PC-3 (cell line): ENCODE results near the gene MAB21L4. TPM values are rescaled to one million over a fixed set of nuclear protein-coding genes. Genes with fewer than 3 reads are reported as not detected.

Source experiments
- ATAC-seq: fragments of 200-7000 bp; cut with Tn5 transposase; 2 replicates; pipeline ENCODE4 v1.9.1; 2020; ENCODE audit warnings: mild to moderate bottlenecking, moderate library complexity
- BruUV-seq: library from RNA; stranded (reverse); fragments of 400-500 nt; replicated peaks from 2 replicates; lab custom pipeline; 2021; lab: Mats Ljungman, UMichigan
- CTCF ChIA-PET: fragments of 300-600 bp; sonication (Branson Sonifier 250); formaldehyde crosslinking; loops from one replicate; lab custom pipeline; 2022; ENCODE audit warnings: antibody characterized with exemption; lab: Charles Lee
- POLR2A ChIA-PET: fragments of 300-600 bp; sonication (Branson Sonifier 250); formaldehyde crosslinking; loops from one replicate; lab custom pipeline; 2022; ENCODE audit warnings: antibody characterized with exemption; ENCODE audit not compliant: unreplicated experiment; lab: Charles Lee
- DNase-seq: peaks from one replicate; pipeline ENCODE4 v3.0.0-alpha.2; 2015
- H2AFZ ChIP-seq: fragments of 300-600 bp; sonication (generic); 2 replicates; pipeline ENCODE4 v1.6.0; 2016; ENCODE audit warnings: antibody characterized with exemption, low read length
- H3F3A ChIP-seq: fragments of 300-600 bp; sonication (generic); one replicate; pipeline ENCODE4 v1.6.0; 2017; ENCODE audit warnings: antibody characterized with exemption, low read length, control low read depth, mild to moderate bottlenecking; ENCODE audit not compliant: unreplicated experiment
- H3K27ac ChIP-seq: fragments of 300-600 bp; sonication (generic); 2 replicates; pipeline ENCODE4 v1.5.1; 2016; ENCODE audit warnings: mild to moderate bottlenecking, low read length
- H3K27me3 ChIP-seq: fragments of 300-600 bp; sonication (generic); 2 replicates; pipeline ENCODE4 v1.6.1; 2016; ENCODE audit warnings: low read length, mixed read lengths
- H3K36me3 ChIP-seq: fragments of 300-600 bp; sonication (generic); 2 replicates; pipeline ENCODE4 v1.6.1; 2016; ENCODE audit warnings: low read depth, mixed run types, low read length, mixed read lengths
- H3K4me1 ChIP-seq: fragments of 300-600 bp; sonication (generic); 2 replicates; pipeline ENCODE4 v1.5.1; 2016; ENCODE audit warnings: low read length; ENCODE audit not compliant: insufficient read depth
- H3K4me2 ChIP-seq: fragments of 300-600 bp; sonication (generic); 2 replicates; pipeline ENCODE4 v1.6.0; 2016; ENCODE audit warnings: low read length
- H3K4me3 ChIP-seq: fragments of 300-600 bp; sonication (generic); 2 replicates; pipeline ENCODE4 v1.5.1; 2016; ENCODE audit warnings: mild to moderate bottlenecking, low read length, mixed read lengths
- H3K79me2 ChIP-seq: fragments of 300-600 bp; sonication (generic); 2 replicates; pipeline ENCODE4 v1.6.1; 2017; ENCODE audit warnings: low read length, mixed read lengths
- H3K9ac ChIP-seq: fragments of 300-600 bp; sonication (generic); 2 replicates; pipeline ENCODE4 v1.6.0; 2016; ENCODE audit warnings: mild to moderate bottlenecking, low read length
- H3K9me2 ChIP-seq: fragments of 300-600 bp; sonication (generic); replicated peaks from 2 replicates; pipeline ENCODE4 v1.6.1; 2016; ENCODE audit warnings: mixed run types, low read length, mixed read lengths
- H3K9me3 ChIP-seq: fragments of 300-600 bp; sonication (generic); 2 replicates; pipeline ENCODE4 v1.6.1; 2016; ENCODE audit warnings: low read length, mixed read lengths
- H4K20me1 ChIP-seq: fragments of 300-600 bp; sonication (generic); 2 replicates; pipeline ENCODE4 v1.6.1; 2016; ENCODE audit warnings: low read length, mixed read lengths
- CTCF ChIP-seq: fragments of 300-600 bp; sonication (generic); conservative IDR thresholded peaks from 2 replicates; pipeline ENCODE4 v1.5.1; 2017; ENCODE audit warnings: antibody characterized with exemption, low read depth, mild to moderate bottlenecking, low read length
- EZH2 ChIP-seq: fragments of 300-600 bp; sonication (generic); IDR thresholded peaks from one replicate; pipeline ENCODE4 v1.6.1; 2017; ENCODE audit warnings: antibody characterized with exemption, mild to moderate bottlenecking, low read length; ENCODE audit not compliant: unreplicated experiment
- EZH2phosphoT487 ChIP-seq: fragments of 300-600 bp; sonication (generic); IDR thresholded peaks from 2 replicates; pipeline ENCODE4 v1.6.1; 2018; ENCODE audit warnings: mild to moderate bottlenecking, antibody characterized with exemption, low read length, borderline replicate concordance
- intact Hi-C: fragments of 100-400 bp; cut with micrococcal nuclease; formaldehyde crosslinking; loops from 2 replicates; pipeline ENCODE4 v1.9.0; 2023
- total RNA-seq: library from RNA; depleted of rRNA; stranded (reverse); fragments of >200 nt; gene quantifications from 2 replicates; pipeline ENCODE4 v1.2.3, GENCODE V29; 2014

The MAB21L4 gene
- total RNA-seq, 1 experiment from 2014 or later = 1.0 TPM

- H2AFZ ChIP-seq = no peak overlapping the region
- BruUV-seq = no TSS peak
- no peak overlapping the region for H3K9ac ChIP-seq
- intact Hi-C loops = no loop called here
- H3K4me1 ChIP-seq = peaks cover 3% of the 10 kb centered on the region; the same call in 1 of the 2 replicates
- H3K4me3 ChIP-seq = no peak overlapping the region
- no peaks in the 10 kb centered on the region for H4K20me1 ChIP-seq
- no peaks in the 10 kb centered on the region for H3F3A ChIP-seq
- H3K4me2 ChIP-seq = no peak overlapping the region
- ChIA-PET CTCF (no interaction called here), POLR2A (no interaction called here)
- H3K36me3 ChIP-seq = no peaks in the 10 kb centered on the region
- no peak overlapping the region for H3K27ac ChIP-seq
- H3K9me3 ChIP-seq = no peaks in the 10 kb centered on the region
- no peaks in the 10 kb centered on the region for H3K79me2 ChIP-seq
- H3K9me2 ChIP-seq = no peaks in the 10 kb centered on the region
- DNase-seq = no peak
- ATAC-seq = no peak
- H3K27me3 ChIP-seq = no peaks in the 10 kb centered on the region; the same call in 1 of the 2 replicates
- no peak for TF ChIP-seq EZH2phosphoT487
Observed at GRCh38 chr2:240926516-240927389, 30.8 kb upstream of the MAB21L4 start.

GRCh38 chr2:240925568-240926515 lies 29.9 kb upstream of the MAB21L4 start:
- Histone ChIP-seq H3K9me2 (no peaks in the 10 kb centered on the region), H3K79me2 (no peaks in the 10 kb centered on the region), H3K9me3 (no peaks in the 10 kb centered on the region), H3K27me3 (no peaks in the 10 kb centered on the region; the same call in 1 of the 2 replicates), H3K36me3 (no peaks in the 10 kb centered on the region), H3K27ac (no peak overlapping the region), H3F3A (no peaks in the 10 kb centered on the region), H3K4me1 (peaks cover 11% of the 10 kb centered on the region), H2AFZ (no peak overlapping the region), H3K4me3 (no peak overlapping the region), H3K9ac (no peak overlapping the region), H3K4me2 (no peak overlapping the region), H4K20me1 (no peaks in the 10 kb centered on the region)
- ChIA-PET CTCF (no interaction called here), POLR2A (no interaction called here)
- no TSS peak for BruUV-seq
- DNase-seq (no peak), ATAC-seq (no peak)
- intact Hi-C loops = no loop called here
- TF ChIP-seq EZH2phosphoT487 = no peak
- no peak for TF ChIP-seq CTCF
- TF ChIP-seq EZH2 = no peak

- no peak for ATAC-seq
- no peaks in the 10 kb centered on the region for H3K9me2 ChIP-seq
- no peaks in the 10 kb centered on the region for H4K20me1 ChIP-seq
- BruUV-seq = no TSS peak
- ChIA-PET POLR2A (no interaction called here), CTCF (no interaction called here)
- intact Hi-C loops = no loop called here
- H3K27ac ChIP-seq = no peak overlapping the region
- no peak for DNase-seq
- no peaks in the 10 kb centered on the region for H3K79me2 ChIP-seq
- no peaks in the 10 kb centered on the region for H3K36me3 ChIP-seq
- TF ChIP-seq CTCF = no peak
- no peaks in the 10 kb centered on the region for H3F3A ChIP-seq
- no peaks in the 10 kb centered on the region for H3K9me3 ChIP-seq
- peaks cover 12% of the 10 kb centered on the region for H3K4me1 ChIP-seq
- no peak overlapping the region for H2AFZ ChIP-seq
- no peak overlapping the region for H3K4me3 ChIP-seq
- no peaks in the 10 kb centered on the region for H3K27me3 ChIP-seq
- no peak overlapping the region for H3K9ac ChIP-seq
- H3K4me2 ChIP-seq = no peak overlapping the region
Observed at GRCh38 chr2:240925191-240925567, 29.2 kb upstream of the MAB21L4 start.
